Activated T-cell treated with anti-CD3 and anti-CD28 coated beads for 24 hours (primary cell): ENCODE data around the gene SH3BGRL2.

Source experiments
- DNase-seq: peaks from one replicate; pipeline ENCODE4 v3.0.0-alpha.2; 2020; ENCODE audit warnings: low read depth

SH3BGRL2 gene

GRCh38 chr6:79699606-79700005 lies 68.5 kb downstream of the SH3BGRL2 start:
- no peak for DNase-seq

GRCh38 chr6:79702691-79703090 lies 71.6 kb downstream of the SH3BGRL2 start:
- DNase-seq = no peak

GRCh38 chr6:79704200-79704599 lies 73.1 kb downstream of the SH3BGRL2 start:
- DNase-seq = no peak

- DNase-seq = no peak
These were observed 74.4 kb downstream of the SH3BGRL2 start for GRCh38 chr6:79705456-79705995.

GRCh38 chr6:79706527-79706926 lies 75.4 kb downstream of the SH3BGRL2 start:
- no peak for DNase-seq

- no peak for DNase-seq
These were observed 76.5 kb downstream of the SH3BGRL2 start for GRCh38 chr6:79707621-79708020.

- no peak for DNase-seq
These were observed 77.1 kb downstream of the SH3BGRL2 start for GRCh38 chr6:79708095-79708791.

- DNase-seq = no peak
These were observed 79.0 kb downstream of the SH3BGRL2 start for GRCh38 chr6:79710127-79710526.

- DNase-seq = no peak
These were observed 80.0 kb downstream of the SH3BGRL2 start for GRCh38 chr6:79711167-79711566.

GRCh38 chr6:79712144-79712543 lies 81.0 kb downstream of the SH3BGRL2 start:
- DNase-seq = no peak

- no peak for DNase-seq
These were observed 81.5 kb downstream of the SH3BGRL2 start for GRCh38 chr6:79712616-79713135.

GRCh38 chr6:79713701-79714322 lies 82.7 kb downstream of the SH3BGRL2 start:
- DNase-seq = peak; percentile 14

- DNase-seq = no peak
These were observed 86.9 kb downstream of the SH3BGRL2 start for GRCh38 chr6:79717989-79718388.

- no peak for DNase-seq
These were observed 87.5 kb downstream of the SH3BGRL2 start for GRCh38 chr6:79718509-79719247.

- no peak for DNase-seq
These were observed 88.3 kb downstream of the SH3BGRL2 start for GRCh38 chr6:79719248-79719960.

GRCh38 chr6:79724816-79725215 lies 93.7 kb downstream of the SH3BGRL2 start:
- DNase-seq = no peak

GRCh38 chr6:79731471-79731870 lies 100.3 kb downstream of the SH3BGRL2 start:
- no peak for DNase-seq

GRCh38 chr6:79733388-79733787 lies 102.3 kb downstream of the SH3BGRL2 start:
- no peak for DNase-seq

- DNase-seq = no peak
These were observed 103.2 kb downstream of the SH3BGRL2 start for GRCh38 chr6:79734374-79734773.

GRCh38 chr6:79735183-79735582 lies 104.1 kb downstream of the SH3BGRL2 start:
- no peak for DNase-seq

GRCh38 chr6:79737172-79737571 lies 106.0 kb downstream of the SH3BGRL2 start:
- DNase-seq = no peak

GRCh38 chr6:79742030-79742429 lies 110.9 kb downstream of the SH3BGRL2 start:
- no peak for DNase-seq
